Measurements from ENCODE around the gene CDH23. TPM values are rescaled to one million over a fixed set of nuclear protein-coding genes. Genes with fewer than 3 reads are reported as not detected.

The CDH23 gene
- total RNA-seq, 1 experiment from 2014 or later: 0.40 TPM

DNA sequence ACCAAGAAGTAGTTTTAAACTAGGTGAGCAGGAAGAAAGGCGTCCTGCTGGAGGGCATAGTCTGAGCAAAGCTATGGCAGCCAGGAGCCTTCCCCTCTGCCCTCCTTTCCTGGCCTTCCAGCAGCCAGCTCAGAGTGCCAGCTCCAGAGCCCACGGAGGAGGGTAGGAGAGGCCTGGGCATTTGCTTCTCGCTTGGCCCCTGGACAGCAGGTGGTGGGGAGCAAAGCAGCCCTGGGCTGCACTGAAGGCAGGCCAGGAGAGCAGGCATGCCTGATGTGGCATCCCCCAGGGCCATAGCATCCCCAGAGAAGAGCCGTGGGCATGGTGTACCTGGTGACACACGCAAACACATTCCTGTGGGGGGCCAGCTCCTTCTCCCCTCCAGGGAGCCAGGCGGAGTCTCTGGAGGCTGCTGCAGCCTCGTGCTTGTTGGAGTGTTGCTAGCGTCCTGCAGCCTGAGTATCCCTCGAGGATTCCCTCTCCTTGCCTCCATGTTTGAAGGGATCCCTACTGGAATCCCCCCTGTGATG lies 43.9 kb downstream of the CDH23 start:
- DNase-seq (ENCODE audit: low read depth): no peak

DNA sequence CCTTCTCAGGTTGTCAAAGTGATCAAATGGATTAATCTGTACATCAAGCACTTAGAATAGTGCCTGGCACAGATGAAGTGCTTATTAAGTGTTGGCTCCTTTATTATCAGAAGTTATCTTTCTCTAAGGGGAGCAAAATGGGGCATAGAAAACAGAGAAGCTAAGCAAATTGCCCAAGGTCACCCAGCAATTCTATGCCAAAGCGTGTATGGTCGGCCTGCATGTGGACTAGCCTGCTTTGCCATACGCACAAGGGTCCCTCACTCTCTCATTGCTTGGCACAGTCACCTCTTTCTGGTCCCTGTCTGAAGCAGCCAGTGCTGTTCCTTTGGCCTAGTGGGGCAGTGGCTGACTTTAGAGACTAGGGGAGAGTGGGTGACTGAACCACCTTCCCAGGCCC lies 45.3 kb downstream of the CDH23 start:
- no peak for DNase-seq (ENCODE audit: low read depth)

- no peak for DNase-seq (ENCODE audit: low read depth)
Measured at GRCh38 chr10:71442859-71443570, 46.3 kb downstream of the CDH23 start.

DNA sequence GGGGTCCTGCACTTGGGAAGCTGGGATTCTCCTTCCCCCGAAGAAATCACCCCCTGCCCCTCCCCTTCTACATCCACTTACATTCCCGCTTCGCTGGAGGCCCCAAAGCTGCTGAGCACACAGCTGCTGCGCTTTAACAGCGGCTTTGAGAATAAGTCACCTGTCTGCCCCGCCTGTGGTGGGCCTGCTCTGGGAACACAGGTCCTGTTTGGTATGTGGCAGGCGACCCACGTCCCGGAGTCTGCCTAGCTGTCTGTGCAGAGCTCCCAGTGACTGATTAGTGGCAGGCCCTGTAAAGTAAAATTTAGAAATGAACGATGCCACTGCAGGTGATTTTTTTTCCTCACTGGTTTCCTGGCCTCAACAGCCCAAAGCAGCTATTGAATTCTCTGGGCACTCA lies 47.0 kb downstream of the CDH23 start:
- DNase-seq (ENCODE audit: low read depth): no peak

DNA sequence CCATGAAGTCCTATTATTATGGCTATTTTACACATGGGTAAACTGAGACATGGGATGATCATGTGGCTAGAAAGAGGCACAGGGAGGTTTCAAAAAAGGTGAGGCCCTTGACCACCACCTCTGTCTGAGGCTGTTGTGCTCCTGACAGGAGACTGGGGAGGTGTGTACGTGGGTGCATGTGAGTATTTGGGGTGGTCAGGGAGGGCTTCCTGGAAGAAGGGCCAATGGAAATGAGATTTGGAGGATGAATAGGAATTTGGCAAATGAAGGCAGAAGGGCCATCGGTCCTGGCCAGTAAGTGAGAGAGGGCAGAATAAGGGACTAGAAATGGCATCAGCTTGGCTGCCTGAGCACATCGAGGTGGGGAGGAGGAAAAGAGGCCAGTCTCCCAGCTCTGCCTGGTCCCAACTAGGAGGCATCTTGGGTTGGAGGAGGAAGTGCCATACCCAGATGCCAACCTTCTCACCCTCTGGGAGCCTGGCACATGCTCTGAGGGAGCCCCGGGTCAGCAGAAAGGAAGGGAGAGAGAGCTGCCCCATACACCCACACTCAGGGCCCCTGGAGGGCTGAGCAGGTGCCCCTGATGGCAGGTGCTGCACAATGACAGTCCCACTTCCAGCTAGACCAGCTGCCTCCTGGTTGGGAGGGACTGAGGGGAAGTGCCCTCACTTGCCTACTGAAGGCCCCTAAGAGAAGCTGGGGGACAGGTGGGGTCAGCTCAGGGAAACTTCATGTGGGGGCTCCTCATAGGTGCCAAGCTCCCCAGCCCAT lies 47.7 kb downstream of the CDH23 start:
- DNase-seq (ENCODE audit: low read depth): no peak

DNA sequence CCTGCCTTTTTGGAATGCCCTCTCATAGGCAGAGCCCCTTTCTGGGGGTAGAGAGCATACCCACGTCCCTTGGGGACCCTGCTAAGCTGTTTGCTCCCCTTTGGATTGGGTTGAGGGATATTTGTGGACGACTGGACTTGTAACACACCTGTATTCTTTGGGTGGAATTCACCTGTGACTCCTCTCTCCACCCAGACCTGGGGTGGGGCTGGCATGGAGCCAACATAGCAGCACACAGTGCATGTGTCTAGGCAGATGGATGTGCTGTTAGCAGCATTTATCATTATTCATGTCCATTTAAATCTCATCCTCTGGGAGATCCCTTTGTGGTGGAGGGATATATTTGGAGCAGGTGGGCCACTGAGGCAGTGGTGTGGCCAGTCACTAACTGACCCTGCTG lies 51.0 kb downstream of the CDH23 start:
- DNase-seq (ENCODE audit: low read depth): no peak

GRCh38 chr10:71448146-71448545 lies 51.4 kb downstream of the CDH23 start:
- no peak for DNase-seq (ENCODE audit: low read depth)

DNA sequence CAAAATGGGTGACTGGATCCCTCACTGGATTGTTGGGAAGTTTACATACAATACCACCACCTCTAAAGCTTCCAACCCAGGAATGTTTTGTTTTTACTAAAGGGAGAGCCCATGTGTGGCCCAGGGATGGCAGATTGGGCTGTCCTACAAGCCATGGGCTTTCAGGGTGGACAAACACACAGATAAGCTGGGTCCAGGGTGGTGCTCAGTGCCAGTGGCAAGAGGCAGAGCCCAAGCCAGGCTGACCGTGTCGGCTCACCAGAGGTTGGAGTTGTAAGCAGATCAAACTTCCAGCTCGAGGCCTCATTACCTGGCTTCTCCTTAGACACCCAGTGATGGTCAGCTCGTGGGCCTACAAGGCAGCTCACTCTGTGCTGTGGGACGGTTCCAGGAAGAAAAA lies 52.3 kb downstream of the CDH23 start:
- DNase-seq (ENCODE audit: low read depth): no peak

- DNase-seq (ENCODE audit: low read depth): no peak
Measured at GRCh38 chr10:71451754-71452153, 55.0 kb downstream of the CDH23 start.

- DNase-seq (ENCODE audit: low read depth): no peak
Measured at GRCh38 chr10:71453186-71453585, 56.5 kb downstream of the CDH23 start.

DNA sequence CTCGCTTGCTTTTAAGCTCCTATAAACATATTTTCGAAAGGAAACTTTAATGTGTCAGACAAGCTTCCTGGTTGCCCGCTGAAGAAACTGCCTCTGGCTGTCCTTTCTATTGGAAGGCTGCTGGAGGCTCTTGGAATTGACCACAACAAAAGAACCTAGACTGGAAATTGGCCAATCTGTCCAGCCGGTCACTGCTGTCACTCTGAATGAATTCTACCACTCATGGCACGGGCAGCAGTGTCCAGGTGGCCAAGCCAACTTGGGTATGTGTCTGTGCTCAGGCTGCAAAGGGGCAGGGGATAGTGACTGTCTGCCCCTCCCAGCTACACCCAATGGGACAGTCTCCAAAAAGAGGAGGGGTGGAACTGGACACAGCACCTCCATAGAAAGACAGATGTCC lies 57.6 kb downstream of the CDH23 start:
- DNase-seq (ENCODE audit: low read depth): no peak

GRCh38 chr10:71455035-71455434 lies 58.3 kb downstream of the CDH23 start:
- DNase-seq (ENCODE audit: low read depth): no peak

DNA sequence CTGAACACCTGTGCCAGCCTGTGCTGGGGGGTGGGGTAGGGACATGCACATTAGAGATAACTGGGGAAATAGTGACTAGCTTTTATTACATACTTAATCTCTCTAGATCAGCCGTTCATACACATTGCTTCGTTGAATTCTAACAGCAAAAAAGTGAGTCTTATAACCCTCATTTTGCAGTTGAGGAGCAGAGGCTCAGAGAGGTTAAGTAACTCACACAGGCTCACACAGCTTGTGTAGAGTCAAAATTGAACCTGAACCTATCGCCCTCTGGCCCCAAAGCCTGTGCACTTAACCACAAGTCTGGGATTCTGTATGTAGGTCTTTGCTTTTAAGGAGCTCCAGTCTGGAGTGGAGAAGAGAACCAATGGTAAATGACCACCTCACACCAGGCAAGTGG lies 59.9 kb downstream of the CDH23 start:
- DNase-seq (ENCODE audit: low read depth): no peak

- DNase-seq (ENCODE audit: low read depth): no peak
Measured at GRCh38 chr10:71457908-71458307, 61.2 kb downstream of the CDH23 start.

DNA sequence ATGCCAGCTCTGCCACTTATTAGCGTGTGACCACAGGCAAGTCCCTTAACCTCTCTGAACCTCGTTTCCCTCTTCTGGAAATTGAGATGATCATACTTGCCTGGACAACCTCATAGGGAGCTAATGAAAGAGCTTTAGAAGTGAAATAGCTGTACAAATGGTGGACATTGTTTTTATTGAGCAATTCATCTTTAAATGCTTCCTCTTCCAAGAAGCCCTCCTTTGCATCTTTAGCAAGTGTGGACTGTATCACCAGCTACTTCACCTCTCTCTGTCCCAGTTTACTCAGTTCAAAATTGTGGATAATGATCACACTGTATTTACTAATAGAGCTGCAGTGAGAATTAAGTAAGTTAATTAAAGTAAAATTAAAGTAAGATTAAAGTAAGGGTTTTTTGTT lies 61.7 kb downstream of the CDH23 start:
- DNase-seq (ENCODE audit: low read depth): no peak

DNA sequence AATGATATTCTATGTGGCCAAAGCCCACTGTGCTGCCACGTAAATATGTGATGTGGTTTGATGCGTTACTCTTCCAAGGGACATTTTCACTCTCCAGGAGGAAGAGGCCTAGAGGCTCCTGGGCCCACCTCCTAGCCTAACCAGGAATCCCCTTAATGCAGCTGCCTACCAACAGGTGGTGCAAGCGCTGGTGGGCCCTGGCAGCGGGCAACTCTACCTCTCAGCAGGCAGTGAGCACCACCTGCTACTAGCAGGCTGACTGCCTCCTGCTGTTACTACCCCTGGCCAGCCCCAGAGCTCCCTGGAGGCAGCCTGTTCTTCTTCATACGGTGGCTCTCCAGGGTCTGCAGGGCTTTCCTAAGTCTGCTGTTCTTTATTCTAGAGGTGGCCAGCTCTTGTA lies 62.8 kb downstream of the CDH23 start:
- DNase-seq (ENCODE audit: low read depth): no peak

- no peak for DNase-seq (ENCODE audit: low read depth)
Measured at GRCh38 chr10:71460615-71461014, 63.9 kb downstream of the CDH23 start.

DNA sequence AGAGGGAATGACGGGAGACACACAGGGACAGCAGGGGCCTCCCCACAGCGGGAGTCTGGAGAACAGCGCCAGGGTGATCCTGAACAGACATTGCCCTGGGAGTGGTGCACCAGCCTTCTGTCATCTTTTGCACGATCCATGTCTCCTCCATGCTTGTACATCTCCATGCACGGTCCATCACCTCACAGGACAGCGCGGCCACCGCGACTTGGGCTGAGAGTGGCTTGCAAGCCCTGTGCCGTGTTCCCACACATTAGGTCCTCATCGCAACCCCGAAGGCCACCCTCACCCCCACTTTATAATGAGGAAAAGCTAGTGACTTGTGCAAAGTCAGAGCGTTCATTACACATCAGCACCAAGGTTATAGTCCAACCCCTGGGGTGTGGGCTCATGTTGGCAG lies 64.7 kb downstream of the CDH23 start:
- DNase-seq (ENCODE audit: low read depth): no peak

- DNase-seq (ENCODE audit: low read depth): no peak
Measured at GRCh38 chr10:71462062-71462935, 65.6 kb downstream of the CDH23 start.

GRCh38 chr10:71463111-71463510 lies 66.4 kb downstream of the CDH23 start:
- DNase-seq (ENCODE audit: low read depth): no peak

GRCh38 chr10:71465551-71466252 lies 69.0 kb downstream of the CDH23 start:
- DNase-seq (ENCODE audit: low read depth): no peak

DNA sequence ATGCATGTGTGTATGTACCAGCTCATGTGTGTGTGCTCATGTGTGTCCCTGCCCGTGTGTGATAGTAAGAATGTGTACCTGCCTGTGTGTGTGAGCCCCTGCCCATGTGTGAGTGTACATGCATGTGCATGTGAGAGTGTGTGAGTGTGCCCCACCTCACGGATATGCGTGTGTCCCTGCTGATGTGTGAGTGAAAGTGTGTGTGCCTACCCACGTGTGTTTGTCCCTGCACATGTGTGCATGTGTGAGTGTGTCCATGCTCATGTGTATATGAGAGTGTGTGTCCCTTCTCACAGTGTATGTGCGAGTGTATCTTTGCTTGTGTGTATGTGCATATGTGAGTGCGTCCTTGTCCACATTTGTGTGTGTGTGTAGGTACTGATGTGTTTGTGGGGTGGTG lies 69.6 kb downstream of the CDH23 start:
- DNase-seq (ENCODE audit: low read depth): no peak
